G401.6 (cell line): Measurements from ENCODE around the gene TTC28.

Source experiments
- FAIRE-seq: peaks from 2 replicates; lab custom pipeline; 2012; peaks lifted over from hg19 to GRCh38; lab: Jason Lieb, UNC

The TTC28 gene

DNA sequence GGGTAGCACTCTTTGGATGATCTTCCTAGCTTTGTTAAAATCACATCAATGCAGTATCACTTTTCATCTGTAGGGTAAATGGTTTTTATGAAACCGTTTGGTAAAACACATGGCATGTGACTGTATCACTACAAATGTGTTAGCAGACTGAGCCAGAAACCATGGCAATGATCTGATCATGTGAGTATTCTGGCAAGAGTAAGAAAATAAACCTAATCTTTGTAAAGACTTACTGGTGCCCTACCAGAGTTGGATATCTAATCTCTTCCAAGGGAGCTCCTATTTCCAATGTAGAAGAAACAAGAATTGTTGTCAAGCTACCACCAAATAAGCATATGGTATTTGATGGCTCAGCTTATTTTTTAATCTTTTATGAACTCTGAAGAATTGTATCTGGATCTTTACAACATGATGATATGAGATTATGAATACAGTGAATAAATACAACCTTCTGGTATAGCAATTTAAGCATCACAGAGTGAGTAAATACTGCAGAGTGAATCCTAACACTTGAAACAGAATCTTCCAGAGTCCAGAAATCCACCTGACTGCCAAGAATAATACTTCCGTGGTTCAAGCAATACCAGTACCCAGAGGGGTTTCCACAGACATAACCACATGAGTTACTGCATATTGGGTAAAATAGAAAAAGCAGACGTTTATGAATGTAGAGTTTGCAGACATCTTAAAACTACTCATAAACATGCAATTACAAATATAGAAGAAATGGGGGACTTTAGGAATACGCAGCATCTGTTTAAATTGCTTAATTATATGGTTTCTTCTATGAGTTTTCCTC, 238.8 kb downstream of the TTC28 start:
- FAIRE-seq = no peak

DNA sequence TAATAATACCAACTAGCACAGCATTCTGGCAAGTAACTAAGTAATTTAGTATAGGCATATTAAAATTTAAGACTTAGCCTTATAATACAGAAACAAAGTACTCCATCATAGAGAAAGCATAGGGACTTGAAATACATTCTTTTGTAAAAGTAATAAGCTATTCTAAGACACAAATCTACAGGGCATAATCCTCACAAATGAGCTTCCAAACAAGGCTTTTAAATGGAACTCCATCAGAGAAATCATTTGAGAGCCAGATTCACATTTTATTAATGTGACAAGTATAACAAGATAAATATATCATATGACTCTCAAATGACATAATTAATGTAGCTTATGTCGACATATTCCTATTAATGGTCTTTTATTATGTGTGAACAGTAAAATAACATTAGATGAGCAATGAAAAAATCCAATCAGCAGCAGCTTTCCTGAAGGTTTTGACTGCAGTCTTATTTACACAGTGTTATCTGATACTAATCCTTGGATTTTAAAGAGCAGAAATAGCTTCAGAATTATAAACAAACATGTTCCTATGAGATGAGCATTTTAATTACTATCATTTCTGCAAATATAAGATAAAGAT, 241.4 kb downstream of the TTC28 start:
- FAIRE-seq = no peak

DNA sequence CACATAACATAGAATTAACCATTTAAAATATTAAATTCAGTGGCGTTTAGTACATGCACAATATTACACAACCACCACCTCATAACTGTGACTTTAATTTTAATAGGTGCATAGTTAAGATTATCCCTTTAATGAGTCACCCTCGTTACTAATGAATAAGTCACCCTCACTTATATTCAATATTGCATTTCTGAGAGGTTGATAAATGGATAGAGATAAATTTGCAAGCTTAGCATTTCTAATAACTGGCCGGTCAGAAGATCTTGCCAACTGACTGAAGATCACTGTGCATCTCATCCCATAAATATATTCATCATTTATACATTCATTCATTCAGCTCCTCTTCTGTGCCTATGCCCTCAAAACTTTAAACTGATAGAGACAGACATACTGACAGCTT, 243.7 kb downstream of the TTC28 start:
- no peak for FAIRE-seq

DNA sequence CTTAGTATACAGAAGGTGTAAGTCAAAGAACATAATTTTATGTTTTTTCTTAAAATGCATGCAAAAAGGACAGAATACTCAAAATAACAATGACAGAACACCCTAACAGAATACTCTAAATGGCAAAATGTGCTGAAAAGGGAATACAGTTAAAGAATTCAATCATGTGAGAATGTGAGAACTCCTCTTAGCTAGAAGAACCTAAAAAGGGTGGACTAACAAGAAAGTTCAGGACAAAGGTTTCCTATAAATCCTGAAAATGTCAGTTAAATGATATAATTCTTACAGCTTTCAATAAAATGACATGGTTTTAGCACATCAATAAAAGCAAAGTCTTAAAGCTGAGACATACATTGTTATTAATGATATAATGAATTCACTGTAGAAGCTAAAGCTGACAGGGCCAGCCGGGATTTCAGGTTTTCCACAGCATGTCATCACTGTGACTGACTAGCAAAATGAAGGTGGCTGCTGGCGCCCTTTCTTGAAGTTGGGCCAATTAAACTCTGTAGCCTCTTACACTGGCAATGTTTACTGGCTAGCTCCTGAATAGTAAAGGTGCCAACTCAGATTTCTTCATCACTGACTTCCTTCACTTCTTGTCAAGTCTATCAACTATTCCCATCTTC, 244.4 kb downstream of the TTC28 start:
- FAIRE-seq = no peak

- no peak for FAIRE-seq
These were observed 249.1 kb downstream of the TTC28 start for GRCh38 chr22:28430466-28431025.

DNA sequence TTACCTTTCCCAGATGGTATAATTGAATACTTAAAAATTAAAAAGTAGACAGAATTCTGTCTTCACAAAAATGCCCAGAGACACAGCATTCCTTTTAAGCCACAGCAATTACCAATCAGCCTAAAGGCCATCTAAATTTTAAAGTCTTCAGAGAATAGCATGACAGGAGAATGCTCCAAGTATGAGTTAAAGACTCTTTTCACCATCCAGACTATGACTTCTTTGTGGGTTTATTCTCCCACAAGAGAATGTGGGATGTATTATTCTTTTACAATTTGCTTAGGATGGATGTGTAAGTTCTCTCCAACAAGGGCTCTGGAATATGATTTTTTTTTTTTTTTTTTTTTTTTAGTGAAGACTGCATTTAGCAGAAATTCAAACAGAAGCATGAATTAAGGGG, 249.9 kb downstream of the TTC28 start:
- FAIRE-seq = no peak

GRCh38 chr22:28428271-28428670, 251.4 kb downstream of the TTC28 start:
- FAIRE-seq = no peak

DNA sequence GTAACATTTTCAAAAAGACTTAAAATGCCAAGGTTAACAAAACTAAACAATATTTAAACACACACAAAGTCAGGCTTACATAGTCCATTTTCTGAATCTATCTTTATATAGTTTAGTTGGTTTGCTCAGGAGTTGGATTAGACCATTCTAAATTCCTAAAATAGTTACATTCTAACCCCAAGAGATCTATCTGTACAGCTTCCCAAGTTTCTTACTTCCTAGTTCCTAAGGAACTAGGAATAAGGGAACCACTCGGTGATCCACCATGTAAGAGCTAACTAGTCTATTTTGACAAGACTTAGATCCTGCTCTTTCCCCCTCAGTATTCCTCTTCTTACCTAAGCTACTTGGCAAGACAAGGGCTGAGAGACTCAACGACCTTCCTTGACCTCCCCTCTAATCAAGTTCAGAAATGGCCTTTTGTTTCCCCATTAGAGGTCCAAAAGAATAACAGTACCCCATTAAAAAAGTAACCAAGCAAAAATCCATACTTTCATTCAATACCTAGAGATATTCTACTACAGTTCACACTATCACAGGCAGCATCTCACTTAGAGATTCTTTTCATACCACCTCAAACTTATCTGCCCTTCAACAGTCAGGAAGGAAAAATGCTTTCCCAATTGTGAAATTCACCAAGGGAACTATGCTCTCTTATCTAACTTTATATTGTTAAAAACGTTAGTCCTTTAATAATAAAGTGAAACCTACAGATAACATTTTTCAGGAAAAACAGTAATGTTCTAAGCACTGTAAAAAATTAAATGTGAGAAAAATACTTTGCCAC, 253.1 kb downstream of the TTC28 start:
- FAIRE-seq = peak; percentile 57

DNA sequence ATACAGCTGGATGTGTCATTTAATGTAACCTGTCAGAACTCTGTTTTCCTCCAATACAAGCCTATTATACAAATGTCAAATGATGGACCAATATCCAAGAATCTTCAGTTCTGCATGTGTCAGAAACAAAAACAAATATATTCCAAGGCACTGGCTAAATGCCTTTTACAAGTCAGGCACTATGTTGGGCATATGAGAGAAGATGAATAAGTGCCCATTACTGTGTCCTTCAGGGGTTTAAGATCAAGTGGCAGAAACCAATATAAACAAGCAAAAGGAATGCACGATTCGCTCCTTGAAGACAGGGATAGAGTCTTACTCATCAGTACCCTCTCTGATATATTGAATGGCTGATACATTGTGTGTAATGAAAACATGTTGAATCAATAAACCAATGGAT, 254.4 kb downstream of the TTC28 start:
- no peak for FAIRE-seq

- FAIRE-seq = no peak
These were observed 255.1 kb downstream of the TTC28 start for GRCh38 chr22:28424427-28425080.

DNA sequence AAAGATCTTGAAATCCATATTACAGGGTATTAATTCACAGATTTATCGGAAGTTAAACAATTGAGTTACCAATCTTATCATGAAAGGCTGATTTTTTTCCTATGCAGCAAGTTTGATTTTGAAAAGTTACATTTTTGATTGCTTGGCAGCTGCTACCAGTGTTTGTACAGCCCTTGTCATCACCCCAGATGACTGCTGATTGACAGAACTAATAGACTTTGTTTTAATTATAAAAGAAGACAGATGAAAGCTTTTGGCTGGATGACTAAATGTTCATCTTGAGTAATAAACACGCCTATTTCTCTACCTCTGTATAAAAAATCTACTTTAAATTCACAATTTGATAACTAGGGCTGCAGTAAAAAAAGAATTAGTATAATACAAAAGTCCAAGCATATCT, 259.7 kb downstream of the TTC28 start:
- FAIRE-seq = no peak

- FAIRE-seq = no peak
These were observed 261.6 kb downstream of the TTC28 start for GRCh38 chr22:28418008-28418407.

DNA sequence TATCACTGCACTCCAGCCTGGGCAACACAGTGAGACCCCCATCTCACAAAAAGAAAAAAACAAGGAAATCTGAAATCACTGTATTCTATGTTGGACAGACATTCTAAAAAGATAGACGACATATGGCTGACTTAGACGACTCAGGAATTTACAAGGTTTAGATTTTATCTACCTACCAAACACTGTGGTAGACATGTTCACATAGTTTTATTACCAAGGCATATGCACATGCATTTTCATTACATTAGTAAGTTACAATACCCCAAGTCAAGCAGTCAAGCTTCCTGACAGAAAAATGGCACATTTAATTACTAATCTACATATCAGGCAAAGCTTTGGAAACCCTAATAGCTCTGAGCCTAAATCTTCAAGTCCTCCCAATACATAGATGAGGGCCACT, 262.2 kb downstream of the TTC28 start:
- no peak for FAIRE-seq

GRCh38 chr22:28414913-28415312, 264.7 kb downstream of the TTC28 start:
- FAIRE-seq = no peak

- FAIRE-seq = no peak
These were observed 265.8 kb downstream of the TTC28 start for GRCh38 chr22:28413612-28414399.

DNA sequence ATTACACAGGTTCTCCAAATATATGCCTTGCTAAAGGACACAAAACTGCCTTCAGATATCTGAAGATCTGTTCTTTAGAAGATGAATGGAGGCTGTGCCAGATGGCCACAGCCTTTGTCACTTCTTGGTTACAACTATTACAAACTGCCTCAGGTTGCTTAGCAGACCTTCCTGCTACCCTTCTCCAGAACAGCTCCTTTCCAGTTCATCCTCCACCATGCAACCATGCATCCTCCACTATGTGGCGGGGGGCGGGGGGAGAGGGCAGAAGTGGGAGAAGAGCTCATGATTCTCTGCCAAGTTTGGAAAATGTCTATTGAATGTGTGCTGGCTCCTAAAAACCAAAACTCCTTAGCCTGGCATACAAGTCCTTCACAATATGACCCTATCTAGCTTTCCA, 267.5 kb downstream of the TTC28 start:
- FAIRE-seq = no peak

GRCh38 chr22:28411125-28411524, 268.5 kb downstream of the TTC28 start:
- no peak for FAIRE-seq

DNA sequence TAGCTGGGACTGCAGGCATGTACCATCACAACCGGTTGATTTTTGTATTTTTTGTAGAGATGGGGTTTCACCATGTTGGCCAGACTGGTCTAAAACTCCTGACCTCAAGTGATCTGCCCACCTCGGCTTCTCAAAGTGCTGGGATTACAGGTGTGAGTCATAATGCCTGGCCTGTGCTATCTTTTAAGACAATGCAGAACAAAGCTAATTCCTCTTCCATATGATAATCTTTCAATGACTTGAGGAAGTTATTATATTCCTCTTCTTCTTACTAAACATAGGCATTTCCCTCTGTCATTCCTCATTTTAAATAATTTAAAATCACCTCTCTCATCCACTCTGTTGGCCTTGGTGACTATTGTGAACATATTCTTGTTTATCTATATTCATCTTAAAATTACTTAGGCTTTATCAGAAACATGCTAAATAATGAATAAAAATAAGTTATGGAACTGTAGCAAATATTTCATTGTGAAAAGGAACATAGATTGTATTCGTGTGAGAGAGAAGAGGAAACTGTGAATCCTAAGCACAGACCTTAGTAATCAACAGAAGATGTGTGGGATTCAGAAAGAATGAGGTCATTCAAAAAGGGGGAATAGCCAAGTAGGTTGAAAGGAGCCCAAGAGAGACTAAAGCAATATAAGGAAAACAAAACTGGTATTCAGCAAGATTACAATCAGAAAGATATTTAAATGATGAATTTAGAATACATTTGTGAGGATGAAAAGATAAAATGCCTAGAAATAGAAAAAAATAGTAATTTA, 269.4 kb downstream of the TTC28 start:
- no peak for FAIRE-seq

GRCh38 chr22:28408709-28409108, 270.9 kb downstream of the TTC28 start:
- no peak for FAIRE-seq

DNA sequence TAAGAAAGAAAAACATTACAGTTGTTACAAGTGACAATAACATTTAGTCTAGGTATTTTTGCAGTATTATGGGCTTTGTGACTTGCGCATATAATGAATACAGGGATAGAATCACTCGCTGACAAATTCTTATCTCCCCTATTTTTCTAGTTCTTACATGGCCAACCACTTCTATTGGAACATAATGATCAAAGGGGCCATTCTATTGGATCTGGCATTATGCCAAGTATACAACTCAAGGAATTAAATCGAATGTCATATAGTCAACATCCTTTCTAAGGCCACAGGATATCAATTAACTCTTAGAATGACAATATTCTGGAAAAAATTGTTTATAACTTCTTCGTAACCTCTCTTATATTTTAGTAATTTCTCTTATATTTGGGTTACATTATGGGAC, 272.0 kb downstream of the TTC28 start:
- FAIRE-seq = no peak
